ENCODE data around the gene FBRSL1.
"Not testable (repeated sequence)": the region's sequence is repeated elsewhere in the genome, so short reads cannot be mapped to it uniquely, and the experiment has no call there.

The FBRSL1 gene

GRCh38 chr12:132489602-132490266 is at the start of gene FBRSL1:
Gene FBRSL1, plus strand, starts transcription at chr12:132490151.
- peak; percentile 77 for DNase-seq (ENCODE audit: low spot score)

- not testable (repeated sequence) for DNase-seq (ENCODE audit: low spot score)
Measured at GRCh38 chr12:132440420-132440819, 49.5 kb upstream of the FBRSL1 start.

- DNase-seq (ENCODE audit: low spot score) = no peak
Measured at GRCh38 chr12:132441871-132442863, 47.8 kb upstream of the FBRSL1 start.

DNA sequence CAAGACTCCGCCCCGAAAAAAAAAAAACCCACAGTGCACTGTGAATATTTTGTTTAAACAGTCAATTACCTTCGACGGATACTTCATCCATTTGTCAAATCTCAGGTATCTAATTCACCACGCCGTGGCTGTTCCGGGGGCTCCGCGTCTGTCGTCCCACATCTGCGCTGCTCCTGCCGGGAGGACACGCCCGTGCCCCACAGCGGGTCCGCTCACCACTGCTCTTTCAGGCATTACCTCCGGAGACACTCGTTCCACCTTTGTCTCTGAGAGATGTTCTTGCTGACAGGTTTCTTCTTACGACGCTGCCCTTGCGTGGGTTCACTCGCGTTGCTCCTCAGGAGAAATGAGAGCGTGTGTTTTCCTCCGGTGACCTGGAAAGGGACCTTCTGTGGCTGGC is 46.9 kb upstream of the FBRSL1 start:
- no peak for DNase-seq (ENCODE audit: low spot score)

DNA sequence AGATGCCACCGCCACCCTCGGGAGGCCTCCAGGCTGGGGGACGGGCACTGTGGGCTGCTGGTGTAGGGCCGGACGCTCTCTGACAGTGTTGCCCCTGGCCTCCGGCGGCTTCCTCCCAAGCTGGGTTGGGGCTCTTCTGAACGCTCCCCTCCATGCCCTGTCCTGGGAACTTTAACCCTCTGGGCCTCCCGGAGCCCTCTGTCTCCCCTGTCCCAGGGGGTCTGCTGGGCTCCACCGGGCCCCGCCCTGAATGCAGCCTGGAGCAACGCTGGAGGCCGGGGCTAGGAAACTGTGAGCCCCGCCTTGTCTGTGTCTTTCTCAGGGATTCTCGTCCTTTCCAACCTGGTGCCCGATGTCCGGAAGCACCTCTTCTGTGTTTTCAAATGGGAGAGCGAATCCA is 45.7 kb upstream of the FBRSL1 start:
- no peak for DNase-seq (ENCODE audit: low spot score)

- DNase-seq (ENCODE audit: low spot score) = no peak
Measured at GRCh38 chr12:132444957-132445883, 44.7 kb upstream of the FBRSL1 start.

DNA sequence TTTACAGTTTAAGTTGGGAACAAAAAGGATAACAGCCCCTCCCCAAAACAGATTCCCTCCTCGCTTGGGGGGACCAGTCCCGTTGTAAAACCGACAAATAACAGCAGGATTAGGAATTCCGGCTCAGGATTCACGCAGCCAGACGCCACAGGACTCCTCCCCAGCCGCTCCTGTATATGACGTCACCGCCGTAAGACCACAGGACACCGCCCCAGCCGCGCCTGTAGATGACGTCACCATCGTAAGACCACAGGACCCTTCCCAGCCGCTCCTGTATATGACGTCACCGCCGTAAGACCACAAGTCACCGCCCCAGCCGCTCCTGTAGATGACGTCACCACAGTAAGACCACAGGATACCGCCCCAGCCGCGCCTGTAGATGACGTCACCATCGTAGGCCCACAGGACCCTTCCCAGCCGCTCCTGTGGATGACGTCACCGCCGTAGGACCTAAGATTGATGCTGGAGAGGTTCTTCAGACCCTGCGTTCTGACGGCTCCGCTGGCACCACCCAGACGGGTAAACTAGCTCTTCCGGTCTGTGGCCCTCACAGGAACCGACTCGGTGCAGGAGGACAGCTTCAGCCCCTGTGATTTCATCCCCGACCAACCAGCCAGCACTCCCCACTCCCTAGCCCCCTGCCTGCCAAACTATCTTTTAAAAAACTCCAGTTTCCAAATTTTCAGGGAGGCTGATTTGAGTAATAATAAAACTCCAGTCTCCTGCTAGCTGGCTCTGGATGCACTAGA is 43.9 kb upstream of the FBRSL1 start:
- DNase-seq (ENCODE audit: low spot score) = peak; percentile 97

DNA sequence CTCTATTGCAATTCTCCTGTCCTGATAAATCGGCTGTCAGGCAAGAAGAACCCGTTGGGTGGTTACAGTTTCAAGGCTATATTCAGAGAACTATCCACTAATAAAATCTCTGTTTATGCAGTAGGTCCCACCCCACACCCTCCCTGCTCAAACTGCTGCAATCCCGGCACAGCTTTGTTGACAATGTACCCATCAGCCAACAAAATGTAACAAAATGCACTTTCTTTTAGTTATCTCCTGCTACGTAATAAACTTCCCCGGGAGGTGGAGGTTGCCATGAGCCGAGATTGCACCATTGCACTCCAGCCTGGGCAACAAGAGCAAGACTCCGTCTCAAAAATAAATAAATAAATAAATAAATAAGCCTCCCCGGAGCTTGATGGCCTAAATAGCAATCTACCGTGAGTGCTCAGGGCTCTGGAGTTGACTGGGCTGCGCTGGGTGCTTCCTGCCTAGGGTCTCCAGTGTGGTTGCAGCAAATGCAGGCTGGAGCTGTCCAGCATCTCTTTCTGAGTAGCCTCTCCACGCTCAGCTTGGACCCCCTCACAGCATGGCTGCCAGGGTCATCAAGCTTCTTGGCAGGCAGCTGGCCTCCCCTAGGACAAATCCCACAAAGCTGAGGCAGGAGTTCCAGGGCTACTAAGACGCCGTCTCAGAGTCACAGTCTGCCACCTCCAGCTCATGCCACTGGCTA is 43.2 kb upstream of the FBRSL1 start:
- DNase-seq (ENCODE audit: low spot score) = no peak

GRCh38 chr12:132447327-132447720 is 42.6 kb upstream of the FBRSL1 start:
- no peak for DNase-seq (ENCODE audit: low spot score)

- no peak for DNase-seq (ENCODE audit: low spot score)
Measured at GRCh38 chr12:132447731-132448462, 42.1 kb upstream of the FBRSL1 start.

GRCh38 chr12:132448463-132448820 is 41.5 kb upstream of the FBRSL1 start:
- DNase-seq (ENCODE audit: low spot score) = no peak

GRCh38 chr12:132449565-132450417 is 40.2 kb upstream of the FBRSL1 start:
- no peak for DNase-seq (ENCODE audit: low spot score)

DNA sequence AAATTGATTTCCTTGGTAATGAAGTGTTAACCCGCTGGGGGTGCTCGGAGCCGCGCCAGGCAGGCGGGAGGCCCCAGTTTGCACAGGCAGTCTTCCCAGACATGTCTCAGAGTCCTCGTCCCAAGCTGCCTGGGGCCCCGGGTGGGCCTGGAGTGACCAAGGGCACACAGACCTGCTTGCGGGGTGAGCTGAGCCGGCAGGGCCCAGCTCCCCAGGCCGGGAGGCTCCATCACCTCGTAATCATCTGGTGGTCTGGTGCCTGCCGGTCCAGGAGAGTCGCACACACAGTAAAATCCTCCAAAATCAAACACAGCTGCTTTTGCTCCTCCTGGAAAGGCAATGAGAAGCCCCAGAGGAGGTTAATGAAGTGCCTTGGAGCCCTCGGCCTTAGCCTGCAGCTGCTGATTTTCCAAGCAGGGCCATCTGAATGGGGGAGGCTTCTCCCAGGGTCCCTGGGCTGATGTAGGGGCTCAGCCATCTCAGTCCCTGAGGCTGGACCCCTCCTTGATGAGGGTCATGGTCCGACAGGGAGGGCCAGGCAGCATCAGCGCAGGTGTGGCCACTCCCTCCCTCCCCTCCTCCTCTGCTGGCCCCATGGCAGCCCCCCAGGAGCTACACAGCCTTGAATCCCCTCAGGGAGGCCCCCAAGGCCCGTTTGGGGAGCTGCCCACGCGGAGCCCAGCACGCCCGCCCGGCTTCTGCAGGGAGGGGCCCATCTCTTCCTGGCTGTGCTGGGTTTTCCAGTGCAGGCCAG is 39.4 kb upstream of the FBRSL1 start:
- no peak for DNase-seq (ENCODE audit: low spot score)

DNA sequence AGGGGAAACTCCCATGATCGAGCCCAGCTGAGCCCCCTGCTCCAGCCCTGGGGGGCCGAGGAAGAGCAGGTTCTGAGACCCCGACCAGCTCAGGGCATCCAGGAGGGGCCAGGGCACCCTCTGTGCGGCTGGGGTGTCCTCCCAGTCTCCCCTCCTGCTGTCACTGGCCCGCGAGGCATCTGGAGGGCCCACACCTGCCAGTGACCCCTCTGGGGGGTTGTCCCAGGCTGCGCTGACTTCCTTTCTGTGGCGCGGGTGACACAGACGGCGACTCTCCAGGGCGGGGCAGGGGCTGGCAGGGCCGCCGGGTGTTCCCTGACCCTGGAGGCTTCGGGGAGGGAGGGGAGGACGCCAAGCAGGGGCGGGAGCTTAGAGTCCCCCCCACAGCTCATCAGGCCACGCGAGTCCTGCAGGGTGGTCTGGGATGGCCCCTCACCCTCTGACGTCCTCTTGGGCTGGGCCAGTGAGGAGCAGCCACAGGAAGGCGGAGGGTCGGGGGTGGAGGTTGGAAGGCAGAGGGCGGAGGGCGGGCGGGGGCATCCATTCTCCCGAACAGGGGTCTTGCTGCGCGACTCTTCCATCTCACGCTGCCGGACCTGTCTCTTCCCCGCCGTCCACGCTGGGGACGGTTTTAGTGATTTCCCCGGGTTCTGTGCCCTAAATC is 38.6 kb upstream of the FBRSL1 start:
- no peak for DNase-seq (ENCODE audit: low spot score)

GRCh38 chr12:132451836-132452195 is 38.1 kb upstream of the FBRSL1 start:
- DNase-seq (ENCODE audit: low spot score) = no peak

GRCh38 chr12:132452596-132453350 is 37.2 kb upstream of the FBRSL1 start:
- no peak for DNase-seq (ENCODE audit: low spot score)
